Transverse colon (tissue), 4 donors: ENCODE measurements around the gene GALNT18.

ENCODE experiments used
- CTCF ChIP-seq, 5 experiments: fragments of 200-600 bp in 3 of 5; fragments of 450-650 bp in 2 of 5; sonication (generic) in 3 of 5; IDR thresholded peaks; 1 replicate in 2 of 5; 2 replicates in 3 of 5; pipeline ENCODE4 v1.5.1; 2016 to 2017; ENCODE audit warnings: antibody characterized with exemption in 5 of 5, inconsistent platforms in 3 of 5, mild to moderate bottlenecking in 2 of 5, moderate library complexity in 1 of 5
- EP300 ChIP-seq: sonication (generic); formaldehyde crosslinking; IDR thresholded peaks from one replicate; pipeline ENCODE4 v1.6.1; 2017; ENCODE audit warnings: antibody characterized with exemption, low read depth
- POLR2AphosphoS5 ChIP-seq, 3 donors: sonication (generic); formaldehyde crosslinking; IDR thresholded peaks; one replicate each; pipeline ENCODE4 v1.6.1; 2016; ENCODE audit warnings: antibody characterized with exemption in 3 of 3

- TF ChIP-seq EP300 (no peak), CTCF (IDR thresholded peaks at IDR 0.05) (no peak), POLR2AphosphoS5 (IDR thresholded peaks at IDR 0.05) (no peak)
Measured at GRCh38 chr11:11324090-11324489, 297.7 kb downstream of the GALNT18 start.
